SU-DHL-6 (cell line): ENCODE data around the gene LECT2.

Experiments
- EZH2phosphoT487 ChIP-seq: fragments of 200-600 bp; sonication (generic), shearing (Covaris generic); conservative IDR thresholded peaks from 2 replicates; pipeline ENCODE4 v1.6.1; 2018; ENCODE audit warnings: mild to moderate bottlenecking, antibody characterized with exemption, low read length, moderate library complexity, mixed read lengths
- TF ChIP-seq, protein P1 (sequence below): fragments of 200-600 bp; sonication (generic); IDR thresholded peaks from one replicate; pipeline ENCODE4 v1.5.1; 2017; ENCODE audit warnings: antibody characterized with exemption, mild to moderate bottlenecking, low read length, moderate library complexity; ENCODE audit not compliant: insufficient read depth, poor library complexity, severe bottlenecking

GRCh38 chr5:135944564-135944963 lies 10.2 kb downstream of the LECT2 start:
- TF ChIP-seq, protein P1, sequence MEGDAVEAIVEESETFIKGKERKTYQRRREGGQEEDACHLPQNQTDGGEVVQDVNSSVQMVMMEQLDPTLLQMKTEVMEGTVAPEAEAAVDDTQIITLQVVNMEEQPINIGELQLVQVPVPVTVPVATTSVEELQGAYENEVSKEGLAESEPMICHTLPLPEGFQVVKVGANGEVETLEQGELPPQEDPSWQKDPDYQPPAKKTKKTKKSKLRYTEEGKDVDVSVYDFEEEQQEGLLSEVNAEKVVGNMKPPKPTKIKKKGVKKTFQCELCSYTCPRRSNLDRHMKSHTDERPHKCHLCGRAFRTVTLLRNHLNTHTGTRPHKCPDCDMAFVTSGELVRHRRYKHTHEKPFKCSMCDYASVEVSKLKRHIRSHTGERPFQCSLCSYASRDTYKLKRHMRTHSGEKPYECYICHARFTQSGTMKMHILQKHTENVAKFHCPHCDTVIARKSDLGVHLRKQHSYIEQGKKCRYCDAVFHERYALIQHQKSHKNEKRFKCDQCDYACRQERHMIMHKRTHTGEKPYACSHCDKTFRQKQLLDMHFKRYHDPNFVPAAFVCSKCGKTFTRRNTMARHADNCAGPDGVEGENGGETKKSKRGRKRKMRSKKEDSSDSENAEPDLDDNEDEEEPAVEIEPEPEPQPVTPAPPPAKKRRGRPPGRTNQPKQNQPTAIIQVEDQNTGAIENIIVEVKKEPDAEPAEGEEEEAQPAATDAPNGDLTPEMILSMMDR: no peak
- TF ChIP-seq EZH2phosphoT487: no peak
